Nucleus accumbens (tissue), 56 donors: ENCODE results near the gene ARL14.
"Not testable (repeated sequence)": the region's sequence is repeated elsewhere in the genome, so short reads cannot be mapped to it uniquely, and the experiment has no call there.

Experiments used
- DNase-seq, 56 donors: peaks; one replicate each; lab custom pipeline; 2025; lab: John Stamatoyannopoulos, UW

Gene ARL14

DNA sequence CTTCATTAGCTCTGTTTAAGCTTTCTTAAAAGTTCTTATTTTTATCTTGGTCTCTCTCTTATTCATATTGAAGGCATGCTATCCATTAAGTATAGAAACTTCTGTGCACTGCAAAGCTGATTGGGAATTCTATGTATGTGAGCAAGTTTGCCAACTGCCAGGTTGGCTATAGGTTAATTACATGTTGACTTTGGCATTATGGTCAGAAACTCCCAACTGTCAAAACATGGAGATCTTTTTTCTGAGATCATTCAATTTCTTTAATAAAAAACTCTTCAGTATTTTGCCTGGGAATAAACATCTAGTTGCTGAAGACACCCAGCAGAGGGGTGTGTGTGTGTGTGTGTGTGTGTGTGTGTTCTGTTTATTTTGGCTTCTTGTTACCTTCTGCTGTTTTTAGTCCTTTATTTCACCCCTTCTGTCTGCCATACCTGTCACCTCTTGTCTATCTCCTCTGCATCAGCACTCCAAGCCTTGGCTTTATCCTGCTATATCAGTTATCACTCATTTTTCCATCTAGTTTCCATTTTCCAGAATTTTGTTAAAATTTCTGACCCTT lies 1.3 kb upstream of the ARL14 start:
- DNase-seq: no peak

DNA sequence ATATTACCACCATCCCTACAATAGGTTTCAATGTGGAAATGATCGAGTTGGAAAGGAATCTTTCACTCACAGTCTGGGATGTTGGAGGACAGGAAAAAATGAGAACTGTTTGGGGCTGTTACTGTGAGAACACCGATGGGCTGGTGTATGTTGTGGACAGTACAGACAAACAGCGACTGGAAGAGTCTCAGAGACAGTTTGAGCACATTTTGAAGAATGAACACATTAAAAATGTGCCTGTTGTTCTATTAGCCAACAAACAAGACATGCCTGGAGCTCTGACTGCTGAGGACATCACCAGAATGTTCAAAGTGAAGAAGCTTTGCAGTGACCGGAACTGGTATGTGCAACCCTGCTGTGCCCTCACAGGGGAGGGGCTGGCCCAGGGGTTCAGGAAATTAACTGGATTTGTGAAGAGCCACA lies 510 bp downstream of the ARL14 start:
- DNase-seq: no peak

DNA sequence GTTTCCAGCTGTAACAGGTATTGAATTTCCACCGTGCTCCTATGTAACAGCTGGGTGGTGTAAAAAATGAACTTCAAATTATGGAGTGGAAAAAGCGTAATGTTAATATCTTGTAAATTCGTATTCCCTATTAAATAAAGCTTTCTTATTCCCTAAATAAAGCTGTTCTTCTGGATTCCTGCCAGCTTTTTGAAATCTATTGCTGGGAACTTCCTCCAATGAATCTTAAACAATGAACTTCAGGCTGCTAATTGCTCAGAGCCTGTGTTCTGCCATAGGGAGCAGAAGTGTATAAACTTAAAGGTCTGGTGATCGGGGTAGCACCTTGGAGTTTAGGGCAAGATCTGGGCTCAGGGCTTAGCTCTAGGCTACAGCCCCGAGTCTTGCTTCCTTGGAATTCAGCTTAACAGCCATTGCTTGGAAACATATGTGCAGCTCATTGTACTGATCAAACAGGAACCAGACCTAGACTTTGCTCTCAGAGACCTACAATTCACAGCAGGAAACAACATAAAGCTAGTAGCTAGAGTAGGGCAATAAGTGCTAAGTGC lies 1.4 kb downstream of the ARL14 start:
- DNase-seq: no peak

DNA sequence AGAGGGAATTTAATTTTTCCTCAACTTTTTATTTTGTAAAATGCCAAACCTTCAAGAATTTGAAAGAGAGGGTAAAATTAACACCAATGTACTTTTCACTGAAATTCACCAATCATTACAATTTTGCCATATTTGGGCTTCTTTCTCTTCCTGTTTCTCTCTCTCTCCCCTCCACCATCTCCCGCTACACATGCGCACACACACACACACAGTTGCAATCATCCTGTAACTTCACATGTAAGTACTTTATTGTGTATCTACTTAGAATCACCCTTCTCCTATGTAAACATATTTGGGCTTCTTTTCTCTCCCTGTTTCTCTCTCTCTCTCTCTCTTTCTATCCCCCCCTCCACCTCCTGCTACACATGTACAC lies 7.4 kb downstream of the ARL14 start:
- no peak for DNase-seq

DNA sequence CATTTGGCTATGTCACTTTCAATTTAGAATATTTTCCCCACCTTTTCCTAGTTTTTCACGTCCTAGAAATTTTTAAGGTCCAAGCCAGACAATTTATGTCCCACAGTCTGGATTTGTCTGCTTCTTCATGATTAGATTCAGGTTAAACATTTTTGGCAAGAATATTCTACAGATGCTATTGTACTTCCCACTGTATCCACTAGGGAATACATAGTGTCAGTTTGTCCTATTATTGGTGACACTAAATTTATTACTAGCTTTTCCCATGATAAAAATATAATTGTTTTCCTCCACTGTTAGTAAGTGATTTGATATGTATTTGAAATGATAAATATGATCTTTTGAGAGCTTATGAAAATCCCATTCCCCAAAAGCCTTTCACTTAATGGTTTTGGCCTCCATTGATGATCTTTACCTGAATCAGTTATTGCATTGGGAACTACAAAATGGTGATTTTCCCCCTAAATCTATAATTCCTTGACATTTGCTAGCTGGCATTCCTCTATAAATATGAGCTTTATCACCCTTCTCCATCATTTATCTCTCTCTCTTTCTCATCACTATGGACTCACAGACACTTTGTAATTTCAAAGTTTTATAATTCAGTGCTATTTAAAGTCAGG lies 8.3 kb downstream of the ARL14 start:
- DNase-seq: no peak

DNA sequence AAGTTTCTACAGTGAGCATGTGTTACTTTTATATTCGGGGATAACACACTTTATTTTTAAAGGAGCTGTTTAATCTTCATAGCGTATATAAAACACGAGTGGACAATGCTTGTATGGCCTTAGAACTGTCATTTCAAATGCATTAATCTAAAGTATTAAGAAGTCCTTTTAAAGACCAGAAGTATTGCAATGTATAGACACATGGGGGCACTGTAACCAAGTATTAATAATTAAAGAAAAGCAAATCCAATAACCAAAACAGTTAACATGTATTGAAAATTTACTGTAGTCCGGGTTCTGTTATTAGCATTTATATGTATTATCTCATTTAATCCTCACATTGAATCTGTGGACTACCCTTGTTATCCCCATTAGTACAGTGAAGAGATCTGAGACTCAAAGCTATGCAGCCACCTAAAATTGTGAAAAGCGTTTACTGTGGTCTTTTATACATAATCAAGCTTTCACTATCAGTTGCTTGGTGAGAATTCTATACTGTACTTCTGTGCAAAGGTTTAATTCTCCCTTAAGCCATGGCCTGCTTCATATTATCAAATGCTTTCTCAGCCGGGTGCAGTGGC lies 10.1 kb downstream of the ARL14 start:
- no peak for DNase-seq

DNA sequence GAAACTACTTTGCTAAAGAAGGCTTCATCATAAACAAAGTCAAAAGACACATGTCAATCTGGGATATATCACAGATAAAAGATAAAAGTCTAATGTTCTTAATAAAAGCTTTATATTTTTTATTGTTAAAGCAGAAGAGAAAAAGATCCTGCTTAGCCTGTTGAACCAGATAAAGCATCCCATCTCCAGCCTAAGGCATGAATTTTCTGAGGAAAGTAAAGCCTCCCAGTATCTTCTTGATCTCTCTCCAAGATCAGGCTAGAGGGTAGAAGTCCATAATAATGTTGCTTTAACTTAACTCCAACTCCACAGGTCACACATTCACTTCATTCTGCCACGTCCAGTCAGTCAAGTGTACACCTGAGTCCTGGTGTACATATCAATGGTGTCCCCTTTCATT lies 14.2 kb downstream of the ARL14 start:
- no peak for DNase-seq

DNA sequence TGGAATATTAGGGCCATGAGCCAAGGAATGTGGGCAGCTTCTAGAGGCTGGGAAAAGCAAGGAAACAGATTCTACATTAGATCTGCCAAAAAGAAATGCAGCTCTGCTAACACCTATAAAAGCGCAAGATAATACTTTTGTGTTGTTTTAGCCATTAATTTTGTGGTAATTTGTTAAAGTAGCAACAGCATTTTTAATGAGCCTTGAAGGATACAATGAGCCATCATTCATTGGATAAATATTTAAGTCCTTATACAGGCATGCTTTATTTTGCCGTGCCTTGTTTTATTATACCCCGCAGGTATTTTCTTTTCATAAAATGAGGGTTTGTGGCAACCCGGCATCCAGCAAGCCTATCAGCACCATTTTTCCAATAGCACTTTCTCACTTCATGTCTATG lies 15.0 kb downstream of the ARL14 start:
- no peak for DNase-seq

DNA sequence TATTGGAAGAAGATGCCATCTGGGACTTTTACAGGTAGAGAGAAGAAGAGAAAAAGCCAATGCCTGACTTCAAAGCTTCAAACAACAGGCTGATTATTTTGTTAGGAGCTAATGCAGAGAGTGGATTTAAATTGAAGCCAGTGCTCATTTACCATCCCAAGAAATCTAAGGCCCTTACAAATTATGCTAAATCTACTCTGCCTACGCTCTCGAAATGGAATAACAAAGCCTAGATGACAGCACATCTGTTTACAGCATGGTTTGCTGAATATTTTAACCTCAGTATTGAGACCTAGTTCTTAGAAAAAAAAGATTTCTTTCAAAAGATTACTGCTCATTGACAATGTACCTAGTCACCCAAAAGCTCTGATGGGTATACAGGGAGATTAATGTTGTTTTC lies 16.2 kb downstream of the ARL14 start:
- DNase-seq: no peak

DNA sequence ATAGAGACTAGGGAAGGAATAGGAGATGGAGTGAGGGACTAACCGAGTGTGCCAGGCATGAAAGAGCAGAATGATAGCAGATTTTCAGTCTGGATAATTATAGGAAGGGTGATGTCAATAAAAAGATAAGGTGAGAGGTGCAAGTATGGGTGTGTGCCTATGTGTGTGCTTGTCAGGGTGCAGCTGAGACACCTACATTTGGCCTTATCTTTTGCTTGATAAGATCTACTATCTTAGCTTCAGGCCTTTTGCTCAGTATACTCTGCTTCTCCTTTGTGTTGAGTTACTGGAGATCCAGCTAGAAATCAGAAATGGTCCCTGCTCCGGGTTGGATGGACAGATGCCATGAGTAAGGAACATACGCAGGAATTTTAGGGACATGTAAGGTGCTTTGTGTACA lies 17.4 kb downstream of the ARL14 start:
- DNase-seq: no peak

DNA sequence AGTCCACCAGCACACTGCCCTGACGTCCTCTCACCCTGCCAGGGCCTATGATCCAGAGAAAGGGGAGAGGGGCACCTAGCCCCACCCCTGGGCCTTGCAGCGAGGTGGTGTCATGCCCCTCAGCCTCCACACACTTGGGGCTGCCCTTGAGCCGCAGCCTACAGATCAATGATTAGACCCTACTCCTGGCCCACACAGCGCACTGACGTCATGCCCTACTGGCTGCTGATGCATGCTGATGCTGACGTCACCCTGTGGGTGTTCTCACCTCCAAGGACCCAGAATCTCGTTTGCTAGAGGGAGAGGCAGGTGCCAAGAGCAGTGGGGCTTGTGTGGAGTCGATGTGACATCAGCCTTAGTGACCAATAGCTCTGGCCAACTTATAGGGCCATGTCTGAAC lies 18.0 kb downstream of the ARL14 start:
- DNase-seq: no peak

DNA sequence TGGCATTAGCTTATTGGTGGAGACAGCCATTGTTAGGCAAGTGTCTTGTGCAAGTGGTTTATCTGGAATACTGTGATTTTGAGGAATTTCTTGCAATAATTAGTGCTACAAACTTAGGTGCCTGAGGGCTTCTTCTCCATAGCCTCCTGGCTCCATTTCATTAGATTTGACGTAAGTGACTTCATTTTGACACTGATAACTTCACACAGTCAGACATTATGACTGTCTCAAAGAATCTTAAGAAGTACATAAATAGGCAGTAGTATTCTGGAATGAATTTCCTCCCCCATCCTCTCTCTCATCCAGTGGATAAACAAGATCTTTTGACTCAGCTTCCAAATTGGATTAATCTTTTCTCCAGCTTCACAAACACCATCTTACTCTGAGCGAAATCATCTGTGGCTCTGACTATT lies 19.0 kb downstream of the ARL14 start:
- no peak for DNase-seq

DNA sequence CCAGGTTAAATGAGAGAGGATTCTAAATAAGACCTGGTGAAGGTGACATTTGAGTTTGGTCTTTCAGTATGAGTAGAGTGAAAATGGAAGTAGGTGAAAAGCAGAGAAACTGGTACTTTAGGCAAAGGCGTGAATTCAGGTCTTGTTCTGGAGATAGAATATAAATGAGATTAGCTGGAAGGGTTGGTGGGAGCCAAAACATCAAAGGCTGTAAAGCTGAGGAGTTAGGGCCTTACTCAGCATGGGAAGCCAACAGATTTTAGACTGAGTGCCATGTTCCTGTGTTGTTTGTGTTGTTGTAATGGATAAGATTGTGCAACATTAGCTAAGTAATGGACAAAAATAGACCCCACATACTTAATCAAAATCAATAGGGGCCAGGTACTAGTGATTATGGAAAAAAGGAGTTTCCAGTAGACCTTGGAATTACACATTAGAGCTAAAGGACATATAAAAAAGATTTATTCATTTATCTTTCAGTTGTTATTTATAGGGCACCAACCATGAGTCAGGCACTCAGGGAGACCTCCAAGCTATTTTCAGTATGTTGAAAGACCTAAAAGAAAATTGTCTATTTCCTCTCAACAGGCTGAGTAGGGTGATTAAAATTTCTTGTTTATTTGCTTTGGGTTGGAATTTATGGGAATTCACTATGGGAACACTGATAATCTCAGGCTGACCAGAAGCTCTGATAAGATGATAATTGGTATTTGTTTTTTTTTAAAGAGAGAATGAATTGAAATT lies 20.8 kb downstream of the ARL14 start:
- DNase-seq: no peak

DNA sequence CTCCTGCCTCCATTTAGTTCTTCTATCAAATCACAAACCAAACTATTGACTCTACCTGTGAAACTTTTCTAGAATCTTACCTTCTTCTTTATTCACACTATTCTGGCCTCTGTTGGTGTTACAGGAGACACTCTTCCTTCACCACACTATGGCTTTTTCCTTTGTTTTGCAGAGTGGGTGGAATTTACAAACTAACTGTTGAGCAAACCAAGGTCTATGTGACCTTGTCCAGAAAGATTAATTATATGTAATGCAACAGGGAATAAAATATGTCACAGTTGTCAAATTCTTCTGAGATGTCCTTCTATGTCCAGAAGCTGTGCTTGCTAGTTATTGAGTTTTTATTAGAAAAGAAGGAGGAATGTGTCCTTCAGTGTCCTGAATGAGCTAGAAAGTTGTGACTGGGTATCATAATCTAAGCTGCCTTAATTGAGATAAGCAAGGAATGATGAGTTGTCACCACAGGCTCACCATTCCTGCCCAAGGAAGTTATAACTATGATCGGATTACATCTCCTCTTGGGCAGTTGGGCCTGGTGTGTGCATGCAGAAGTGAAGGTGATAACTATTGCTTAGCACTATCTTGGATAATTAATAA lies 21.7 kb downstream of the ARL14 start:
- DNase-seq: no peak

DNA sequence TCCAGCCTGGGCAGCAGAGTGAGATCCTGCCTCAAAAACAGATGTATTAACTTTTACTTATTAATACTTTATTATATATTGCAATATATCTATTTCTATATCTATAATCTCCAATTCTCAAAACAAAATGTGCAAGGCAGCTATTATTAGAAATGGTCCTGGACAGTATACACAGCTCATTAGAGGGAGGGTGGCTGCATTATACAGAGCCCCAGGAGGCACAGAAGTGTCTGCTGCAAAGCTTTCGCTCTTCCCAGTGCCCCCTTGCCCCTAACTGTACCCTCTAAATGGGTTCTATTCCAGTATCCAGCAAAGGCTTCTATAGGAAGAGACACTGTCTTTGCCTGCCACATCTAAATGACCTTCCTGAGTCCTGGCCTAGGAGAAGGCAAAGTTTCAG lies 24.5 kb downstream of the ARL14 start:
- DNase-seq: no peak

DNA sequence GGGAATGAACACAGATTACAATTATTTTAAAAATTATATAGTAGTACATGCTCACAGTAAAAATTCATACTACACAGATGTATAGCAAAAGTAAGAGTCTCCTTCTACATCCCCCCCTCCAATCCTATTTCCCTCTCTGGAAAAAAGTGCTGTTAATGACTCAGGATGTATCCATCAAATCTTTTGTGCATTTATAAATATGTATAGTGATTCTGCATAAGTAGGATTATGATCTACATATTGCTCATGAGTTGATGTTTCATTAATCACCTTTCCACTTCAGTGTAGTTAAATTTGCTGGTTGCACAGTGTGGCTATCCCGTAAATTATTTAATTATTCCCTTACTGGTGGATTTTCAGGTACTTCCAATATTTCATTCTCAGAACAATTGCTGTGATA lies 25.3 kb downstream of the ARL14 start:
- no peak for DNase-seq

DNA sequence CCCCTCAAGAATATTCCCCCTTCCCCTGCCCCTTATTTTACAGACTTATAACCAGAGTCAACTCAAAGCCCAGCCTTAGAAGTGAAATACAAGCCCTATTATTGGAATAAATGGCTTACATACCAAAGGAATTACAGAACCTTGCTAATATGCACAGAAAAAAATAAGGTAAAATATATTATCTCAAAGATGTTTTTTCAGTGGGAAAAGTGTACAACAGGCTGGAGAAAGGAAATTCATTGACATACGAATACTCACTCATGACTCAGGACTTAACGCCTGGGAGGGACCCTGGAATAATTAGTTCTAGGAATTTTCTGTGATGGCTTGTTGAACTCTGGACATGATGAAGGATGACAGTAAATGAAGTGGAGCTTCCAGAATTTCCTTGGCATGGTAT lies 27.0 kb downstream of the ARL14 start:
- no peak for DNase-seq

DNA sequence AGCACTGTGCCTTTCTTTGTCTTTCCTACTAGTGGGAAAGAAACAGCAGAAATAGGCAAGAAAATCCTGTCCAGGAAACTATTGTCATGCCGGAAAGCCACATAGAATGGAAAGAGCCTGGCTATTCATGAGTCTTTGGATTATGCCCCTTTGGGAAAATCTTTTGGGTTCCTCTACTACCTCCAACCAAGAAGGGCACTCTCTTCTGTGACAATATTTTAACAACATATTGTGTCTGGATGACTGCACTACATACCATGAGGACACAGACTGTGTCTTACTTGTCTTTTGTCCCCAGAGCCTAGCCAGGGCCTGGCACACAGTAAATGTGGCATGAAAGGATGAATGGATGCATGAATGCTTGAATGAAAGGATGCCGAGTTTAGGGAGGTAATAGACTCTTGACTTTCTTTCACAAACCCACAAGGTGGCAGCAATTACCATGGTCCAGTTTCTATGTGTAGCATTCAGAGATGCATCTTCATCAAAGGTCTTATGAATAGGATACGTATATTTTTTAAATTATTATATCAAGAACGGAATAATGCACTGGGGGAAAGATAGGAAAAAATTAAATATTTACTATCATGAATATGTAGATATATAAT lies 30.3 kb downstream of the ARL14 start:
- peak in 31 of 56 donors; percentile 1 to 40 (median 11) for DNase-seq

DNA sequence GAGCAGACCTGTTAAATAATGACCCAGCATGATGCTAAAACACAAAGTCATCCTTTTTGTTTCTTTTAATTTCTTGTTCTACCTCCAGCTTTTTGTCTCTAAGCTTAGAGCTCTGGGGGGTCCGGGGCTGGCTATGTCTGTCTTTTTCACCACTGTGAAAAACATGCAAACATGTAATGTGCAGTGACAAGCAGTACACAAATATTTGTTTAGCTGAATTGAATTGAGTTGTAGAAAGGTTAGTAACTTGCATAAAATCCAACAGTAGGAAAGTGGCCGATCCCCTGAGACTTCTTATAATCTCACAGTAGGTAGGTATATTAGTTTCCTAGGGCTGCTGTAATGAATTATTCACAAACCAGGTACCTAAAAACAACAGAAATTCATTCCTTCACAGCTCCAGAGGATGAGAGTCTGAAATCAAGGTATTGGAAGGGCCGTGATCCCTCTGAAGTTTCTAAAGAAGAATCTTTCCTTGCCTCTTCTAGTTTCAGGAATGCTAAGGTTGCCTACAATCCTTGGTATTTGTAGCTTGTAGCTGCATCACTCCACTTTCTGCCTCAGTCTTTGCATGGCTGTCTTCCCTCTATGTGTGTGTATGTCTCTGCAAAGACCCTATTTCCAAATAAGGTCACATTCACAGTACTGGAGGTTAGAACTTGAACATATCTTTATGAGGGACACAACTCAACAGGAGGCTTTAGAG lies 32.7 kb downstream of the ARL14 start:
- DNase-seq: no peak

DNA sequence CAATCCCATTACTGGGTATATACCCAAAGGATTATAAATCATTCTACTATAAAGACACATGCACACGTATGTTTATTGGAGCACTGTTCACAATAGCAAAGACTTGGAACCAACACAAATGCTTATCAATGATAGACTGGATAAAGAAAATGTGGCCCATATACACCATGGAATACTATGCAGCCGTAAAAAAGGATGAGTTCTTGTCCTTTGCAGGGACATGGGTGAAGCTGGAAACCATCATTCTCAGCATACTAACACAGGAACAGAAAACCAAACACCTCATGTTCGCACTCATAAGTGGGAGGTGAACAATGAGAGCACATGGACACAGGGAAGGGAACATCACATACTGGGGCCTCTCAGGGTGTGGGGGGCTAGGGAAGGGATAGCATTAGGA lies 36.2 kb downstream of the ARL14 start:
- DNase-seq: not testable (repeated sequence)
